IPS-NIHi7 (cell line): ENCODE results near the gene HSP90AA1.
"Not testable (repeated sequence)": the region's sequence is repeated elsewhere in the genome, so short reads cannot be mapped to it uniquely, and the experiment has no call there.

Source experiments
- DNase-seq: peaks from one replicate; pipeline ENCODE4 v3.0.0; 2012; ENCODE audit warnings: mixed read lengths; ENCODE audit errors: extremely low spot score

The HSP90AA1 gene

GRCh38 chr14:102086972-102087761 is at the start of gene HSP90AA1:
HSP90AA1 (minus strand) TSS chr14:102087044; CDS start chr14:102086378, 666 bp downstream.
- peak; percentile 96 for DNase-seq

- not testable (repeated sequence) for DNase-seq
Measured at GRCh38 chr14:102135456-102135855, 48.6 kb upstream of the HSP90AA1 start.

GRCh38 chr14:102134719-102135118 is 47.9 kb upstream of the HSP90AA1 start:
- DNase-seq, result not testable (repeated sequence)

- DNase-seq, result not testable (repeated sequence)
Measured at GRCh38 chr14:102134021-102134420, 47.2 kb upstream of the HSP90AA1 start.

DNA sequence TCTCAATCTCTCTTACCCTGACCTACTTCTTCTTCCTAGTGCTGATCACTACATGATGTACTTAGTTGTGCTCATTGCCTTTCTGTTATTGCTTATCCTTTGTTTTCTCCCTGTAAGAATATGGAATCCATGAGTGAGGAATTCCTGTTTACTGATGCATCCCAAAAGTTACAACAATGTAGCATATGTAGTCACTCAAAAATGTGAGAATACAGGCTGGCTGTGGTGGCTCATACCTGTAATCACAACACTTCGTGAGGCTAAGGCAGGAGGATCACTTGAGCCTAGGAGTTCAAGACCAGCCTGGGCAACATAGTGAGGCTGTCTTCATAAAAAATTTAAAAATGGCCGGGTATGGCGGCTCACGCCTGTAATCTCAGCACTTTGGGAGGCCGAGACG is 44.9 kb upstream of the HSP90AA1 start:
- no peak for DNase-seq

DNA sequence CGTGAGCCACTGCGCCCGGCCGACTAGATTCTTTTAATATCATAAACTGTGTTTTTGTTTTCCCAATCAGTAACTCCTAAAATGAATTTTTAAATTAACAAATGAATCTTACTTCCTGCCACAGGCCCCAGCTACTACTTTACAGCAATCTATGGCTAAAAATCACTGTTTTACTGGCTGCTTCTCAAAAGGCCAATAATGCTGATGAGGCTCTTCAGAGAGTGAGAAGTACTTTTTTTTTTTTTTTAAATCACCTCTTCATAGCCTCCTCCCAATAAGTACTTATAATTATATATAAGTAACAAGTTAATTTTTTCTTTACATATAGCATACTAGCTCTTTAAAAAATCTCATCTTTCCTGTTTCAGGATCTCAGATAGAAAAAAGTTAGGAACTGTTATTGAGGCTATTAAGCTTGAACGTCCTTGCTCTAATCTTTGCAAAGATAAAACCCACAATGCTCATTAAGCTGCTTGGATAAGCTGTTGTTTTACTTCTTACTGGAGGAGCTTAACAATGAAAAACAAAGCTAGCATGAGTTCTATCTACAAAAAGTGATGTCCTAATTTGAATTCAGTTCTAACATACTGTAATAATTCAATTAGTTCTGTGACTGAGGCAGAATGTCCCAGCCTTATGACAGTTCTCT is 40.1 kb upstream of the HSP90AA1 start:
- no peak for DNase-seq

DNA sequence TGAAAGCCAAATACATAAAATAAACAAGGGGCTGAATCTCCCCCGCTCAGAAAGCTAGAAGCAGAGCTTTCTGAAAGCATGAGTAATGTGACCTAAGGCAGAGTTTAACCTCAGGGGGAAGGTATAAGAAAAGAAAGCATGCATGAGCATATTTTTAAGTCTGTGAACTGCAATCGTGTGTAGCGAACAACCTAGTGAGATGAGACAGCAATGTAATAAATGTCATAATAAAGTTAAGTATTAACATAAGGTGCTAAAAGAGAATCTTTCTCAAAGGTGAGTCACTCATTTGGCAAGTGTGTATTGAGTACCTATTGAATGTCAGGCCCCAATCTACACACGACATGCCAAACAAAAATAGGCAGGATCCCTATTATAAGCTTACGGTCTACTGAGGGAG is 38.7 kb upstream of the HSP90AA1 start:
- no peak for DNase-seq

DNA sequence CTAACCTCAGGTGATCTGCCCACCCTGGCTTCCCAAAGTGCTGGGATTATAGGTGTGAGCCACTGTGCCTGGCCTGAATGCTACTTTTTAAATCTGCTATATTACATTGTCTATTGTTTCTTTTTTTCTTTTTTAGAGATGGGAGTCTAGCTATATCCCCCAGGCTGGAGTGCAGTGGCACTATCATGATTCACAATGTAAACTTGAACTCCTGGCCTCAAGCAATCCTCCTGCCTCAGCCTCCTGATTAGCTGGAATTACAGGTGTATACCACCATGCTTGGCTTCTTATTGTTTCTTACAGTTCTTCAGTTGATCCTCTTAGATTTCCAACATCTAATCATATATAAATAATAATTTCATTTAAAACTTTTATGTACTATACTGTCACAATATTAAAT is 37.6 kb upstream of the HSP90AA1 start:
- no peak for DNase-seq

- no peak for DNase-seq
Measured at GRCh38 chr14:102121567-102121966, 34.7 kb upstream of the HSP90AA1 start.

DNA sequence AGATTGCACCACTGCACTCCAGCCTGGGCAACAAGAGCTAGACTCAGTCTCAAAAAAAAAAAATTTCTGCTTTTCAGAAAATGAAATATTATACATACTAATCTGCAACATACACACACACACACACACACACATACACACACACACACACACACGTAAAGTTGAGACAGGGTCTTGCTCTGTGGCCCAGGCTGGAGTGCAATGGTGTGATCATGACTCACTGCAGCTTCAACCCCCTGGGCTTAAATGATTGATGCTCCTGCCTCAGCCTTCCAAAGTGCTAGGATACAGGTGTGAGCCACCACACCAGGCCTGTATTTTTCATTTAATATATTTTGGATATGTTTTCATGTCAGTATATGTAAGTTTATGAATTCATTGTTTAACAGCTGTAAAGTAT is 34.0 kb upstream of the HSP90AA1 start:
- no peak for DNase-seq

- DNase-seq, result no peak
Measured at GRCh38 chr14:102117852-102118251, 31.0 kb upstream of the HSP90AA1 start.

- DNase-seq, result no peak
Measured at GRCh38 chr14:102116361-102117180, 29.7 kb upstream of the HSP90AA1 start.

- no peak for DNase-seq
Measured at GRCh38 chr14:102111101-102111500, 24.3 kb upstream of the HSP90AA1 start.

GRCh38 chr14:102109332-102109731 is 22.5 kb upstream of the HSP90AA1 start:
- not testable (repeated sequence) for DNase-seq

- no peak for DNase-seq
Measured at GRCh38 chr14:102105369-102105768, 18.5 kb upstream of the HSP90AA1 start.

- no peak for DNase-seq
Measured at GRCh38 chr14:102103062-102103695, 16.3 kb upstream of the HSP90AA1 start.

DNA sequence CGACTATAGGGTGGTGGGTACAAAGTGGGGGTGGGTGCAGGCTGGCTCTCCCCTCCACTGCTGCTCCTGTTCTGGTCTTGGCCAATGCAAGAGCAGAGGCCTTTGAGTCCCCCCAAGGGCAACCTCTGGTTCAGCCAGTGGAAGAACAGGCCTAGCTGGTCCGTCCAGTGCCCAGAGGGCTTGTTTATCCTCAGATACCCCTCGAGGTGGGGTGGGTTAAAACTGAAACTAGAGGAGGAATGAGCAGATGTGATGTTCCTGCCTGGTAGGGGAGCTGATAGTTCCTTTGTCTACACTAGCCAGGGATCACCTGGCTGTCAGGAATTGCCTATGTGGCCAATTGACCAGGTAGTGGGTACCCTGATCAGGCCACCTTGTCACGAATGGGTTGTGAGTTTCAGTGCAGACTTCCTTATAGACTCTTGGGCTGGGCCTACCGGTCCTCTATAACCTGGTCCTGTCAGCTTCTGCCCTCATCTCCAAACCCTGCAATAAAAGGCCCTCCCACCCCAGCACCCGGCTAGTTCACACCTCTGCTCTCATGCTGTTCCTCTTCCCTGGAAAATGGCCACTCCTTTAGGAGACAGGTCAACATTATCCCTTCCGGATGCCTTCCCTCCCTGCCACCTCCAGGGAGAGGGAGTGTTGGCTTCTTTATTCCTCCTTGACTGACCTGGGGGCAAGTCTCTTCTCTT is 10.7 kb upstream of the HSP90AA1 start:
- peak; percentile 65 for DNase-seq

GRCh38 chr14:102096569-102097188 is 9.8 kb upstream of the HSP90AA1 start:
- peak; percentile 76 for DNase-seq

GRCh38 chr14:102095871-102096568 is 9.2 kb upstream of the HSP90AA1 start:
- no peak for DNase-seq

- DNase-seq, result no peak
Measured at GRCh38 chr14:102095231-102095870, 8.5 kb upstream of the HSP90AA1 start.
